ENCODE data around the gene SNRK. TPM values are rescaled to one million over a fixed set of nuclear protein-coding genes. Genes with fewer than 3 reads are reported as not detected.

Gene SNRK
- total RNA-seq, 1 donor from 2014 or later: 13.3 TPM

- no peaks in the 10 kb centered on the region for H3K36me3 Mint-ChIP-seq (ENCODE audit: low read depth, unreplicated experiment)
- H3K4me1 Mint-ChIP-seq (ENCODE audit: low read depth, unreplicated experiment): no peaks in the 10 kb centered on the region
- no peaks in the 10 kb centered on the region for H3K9me3 Mint-ChIP-seq (ENCODE audit: unreplicated experiment)
- no peak overlapping the region for H3K4me3 ChIP-seq (ENCODE audit: insufficient read depth, low read depth, low read length)
- H3K9ac ChIP-seq (ENCODE audit: low read length): no peak overlapping the region
- H3K4me3 Mint-ChIP-seq (ENCODE audit: unreplicated experiment): no peak overlapping the region
- no peaks in the 10 kb centered on the region for H3K9me3 ChIP-seq (ENCODE audit: insufficient read depth, low read depth, low read length)
- H3K27ac ChIP-seq (ENCODE audit: low read depth, low read length): no peak overlapping the region
- no peak overlapping the region for H3K27ac Mint-ChIP-seq (ENCODE audit: unreplicated experiment)
- no peak overlapping the region for H3K4me2 ChIP-seq (ENCODE audit: low read length)
- TF ChIP-seq EZH2 (IDR thresholded peaks at IDR 0.05; ENCODE audit: insufficient read depth, low read length) (no peak), CTCF (IDR thresholded peaks at IDR 0.05; ENCODE audit: insufficient read depth, low read depth, low read length) (no peak)
- peaks cover 6% of the 10 kb centered on the region for H3K27me3 Mint-ChIP-seq (ENCODE audit: low read depth, unreplicated experiment)
- no peaks in the 10 kb centered on the region for H3K27me3 ChIP-seq (ENCODE audit: insufficient read depth, low read length)
- H4K20me1 ChIP-seq (ENCODE audit: insufficient read depth, low read length): no peaks in the 10 kb centered on the region
- no peaks in the 10 kb centered on the region for H3K79me2 ChIP-seq (ENCODE audit: insufficient read depth, low read length)
- DNase-seq (ENCODE audit: low read depth): no peak
- FAIRE-seq: no peak
- H3K4me1 ChIP-seq (ENCODE audit: insufficient read depth, low read length): no peaks in the 10 kb centered on the region
- H2AFZ ChIP-seq (ENCODE audit: low read depth, low read length): no peak overlapping the region
- no peaks in the 10 kb centered on the region for H3K36me3 ChIP-seq (ENCODE audit: insufficient read depth, low read length)
These were observed 19.9 kb upstream of the SNRK start for GRCh38 chr3:43266451-43266850.

GRCh38 chr3:43266995-43267394 lies 19.3 kb upstream of the SNRK start:
- Histone ChIP-seq H3K4me2 (ENCODE audit: low read length) (no peak overlapping the region), H3K4me1 (ENCODE audit: insufficient read depth, low read length) (no peaks in the 10 kb centered on the region), H3K4me3 (ENCODE audit: insufficient read depth, low read depth, low read length) (no peak overlapping the region), H3K79me2 (ENCODE audit: insufficient read depth, low read length) (no peaks in the 10 kb centered on the region), H2AFZ (ENCODE audit: low read depth, low read length) (no peak overlapping the region), H3K9ac (ENCODE audit: low read length) (no peak overlapping the region), H3K9me3 (ENCODE audit: insufficient read depth, low read depth, low read length) (no peaks in the 10 kb centered on the region), H3K36me3 (ENCODE audit: insufficient read depth, low read length) (no peaks in the 10 kb centered on the region), H3K27ac (ENCODE audit: low read depth, low read length) (no peak overlapping the region), H4K20me1 (ENCODE audit: insufficient read depth, low read length) (no peaks in the 10 kb centered on the region), H3K27me3 (ENCODE audit: insufficient read depth, low read length) (no peaks in the 10 kb centered on the region)
- DNase-seq (ENCODE audit: low read depth) (no peak), FAIRE-seq (no peak)
- H3K9me3 Mint-ChIP-seq (ENCODE audit: unreplicated experiment): no peaks in the 10 kb centered on the region
- H3K36me3 Mint-ChIP-seq (ENCODE audit: low read depth, unreplicated experiment): no peaks in the 10 kb centered on the region
- H3K27ac Mint-ChIP-seq (ENCODE audit: unreplicated experiment): no peak overlapping the region
- H3K4me1 Mint-ChIP-seq (ENCODE audit: low read depth, unreplicated experiment): no peaks in the 10 kb centered on the region
- TF ChIP-seq EZH2 (IDR thresholded peaks at IDR 0.05; ENCODE audit: insufficient read depth, low read length) (no peak), CTCF (IDR thresholded peaks at IDR 0.05; ENCODE audit: insufficient read depth, low read depth, low read length) (no peak)
- peaks cover 6% of the 10 kb centered on the region for H3K27me3 Mint-ChIP-seq (ENCODE audit: low read depth, unreplicated experiment)
- no peak overlapping the region for H3K4me3 Mint-ChIP-seq (ENCODE audit: unreplicated experiment)

- H3K4me3 ChIP-seq (ENCODE audit: insufficient read depth, low read depth, low read length): no peak overlapping the region
- Mint-ChIP-seq H3K9me3 (ENCODE audit: unreplicated experiment) (no peaks in the 10 kb centered on the region), H3K4me3 (ENCODE audit: unreplicated experiment) (no peak overlapping the region), H3K36me3 (ENCODE audit: low read depth, unreplicated experiment) (no peaks in the 10 kb centered on the region), H3K4me1 (ENCODE audit: low read depth, unreplicated experiment) (no peaks in the 10 kb centered on the region), H3K27ac (ENCODE audit: unreplicated experiment) (no peak overlapping the region), H3K27me3 (ENCODE audit: low read depth, unreplicated experiment) (peaks cover 2% of the 10 kb centered on the region)
- no peak overlapping the region for H3K4me2 ChIP-seq (ENCODE audit: low read length)
- DNase-seq (ENCODE audit: low read depth) (no peak), FAIRE-seq (no peak)
- H3K36me3 ChIP-seq (ENCODE audit: insufficient read depth, low read length): no peaks in the 10 kb centered on the region
- H3K9me3 ChIP-seq (ENCODE audit: insufficient read depth, low read depth, low read length): no peaks in the 10 kb centered on the region
- H3K4me1 ChIP-seq (ENCODE audit: insufficient read depth, low read length): no peaks in the 10 kb centered on the region
- no peaks in the 10 kb centered on the region for H3K79me2 ChIP-seq (ENCODE audit: insufficient read depth, low read length)
- no peak overlapping the region for H2AFZ ChIP-seq (ENCODE audit: low read depth, low read length)
- TF ChIP-seq EZH2 (IDR thresholded peaks at IDR 0.05; ENCODE audit: insufficient read depth, low read length) (no peak), CTCF (IDR thresholded peaks at IDR 0.05; ENCODE audit: insufficient read depth, low read depth, low read length) (no peak)
- no peaks in the 10 kb centered on the region for H4K20me1 ChIP-seq (ENCODE audit: insufficient read depth, low read length)
- H3K27me3 ChIP-seq (ENCODE audit: insufficient read depth, low read length): no peaks in the 10 kb centered on the region
- H3K9ac ChIP-seq (ENCODE audit: low read length): no peak overlapping the region
- H3K27ac ChIP-seq (ENCODE audit: low read depth, low read length): no peak overlapping the region
These were observed 17.7 kb upstream of the SNRK start for GRCh38 chr3:43268636-43269035.
